GM12865 (cell line): ENCODE data around the gene SNRPE.

Experiments
- DNase-seq: peaks from one replicate; pipeline ENCODE4 v3.0.0; 2010; ENCODE audit warnings: low read depth
- H3K4me3 ChIP-seq: 2 replicates; pipeline ENCODE4 v1.5.1; 2011; ENCODE audit warnings: mild to moderate bottlenecking, low read depth, low read length, control low read depth
- CTCF ChIP-seq: IDR thresholded peaks from 2 replicates; pipeline ENCODE4 v1.5.1; 2011; ENCODE audit warnings: low read length, control low read depth, low read depth, inconsistent platforms; ENCODE audit not compliant: insufficient read depth; ENCODE audit errors: missing control alignments

Gene SNRPE

GRCh38 chr1:203914292-203914691 is 52.9 kb downstream of the SNRPE start:
- H3K4me3 ChIP-seq = no peak overlapping the region
- no peak for DNase-seq
- TF ChIP-seq CTCF = no peak

- no peak for TF ChIP-seq CTCF
- H3K4me3 ChIP-seq = no peak overlapping the region
- DNase-seq = no peak
These were observed 54.4 kb downstream of the SNRPE start for GRCh38 chr1:203915811-203916210.

- no peak overlapping the region for H3K4me3 ChIP-seq
- TF ChIP-seq CTCF = no peak
- no peak for DNase-seq
These were observed 55.4 kb downstream of the SNRPE start for GRCh38 chr1:203916756-203917155.
